Fibroblast of lung (primary cell): ENCODE measurements around the gene TUBB. TPM values are rescaled to one million over a fixed set of nuclear protein-coding genes. Genes with fewer than 3 reads are reported as not detected.

ENCODE experiments used
- DNase-seq, 2 donors: peaks; one replicate each; pipeline versions ENCODE4 v3.0.0 to v3.0.0-alpha.2; 2010; ENCODE audit warnings: low read depth in 2 of 2
- H2AFZ ChIP-seq: 2 replicates; pipeline ENCODE4 v1.5.1; 2012; ENCODE audit warnings: low read length, control low read depth, inconsistent platforms
- H3K27ac ChIP-seq: 2 replicates; pipeline ENCODE4 v1.5.1; 2011; ENCODE audit warnings: low read length, control low read depth; ENCODE audit not compliant: insufficient read depth
- H3K27me3 ChIP-seq: 2 replicates; pipeline ENCODE4 v1.5.1; 2011; ENCODE audit warnings: mild to moderate bottlenecking, low read length; ENCODE audit not compliant: control insufficient read depth, insufficient read depth
- H3K36me3 ChIP-seq: 2 replicates; pipeline ENCODE4 v1.5.1; 2011; ENCODE audit warnings: low read length; ENCODE audit not compliant: control insufficient read depth, insufficient read depth
- H3K4me1 ChIP-seq: 2 replicates; pipeline ENCODE4 v1.5.1; 2011; ENCODE audit warnings: low read length; ENCODE audit not compliant: control insufficient read depth, insufficient read depth; ENCODE audit errors: extremely low read depth
- H3K4me2 ChIP-seq: 2 replicates; pipeline ENCODE4 v1.5.1; 2011; ENCODE audit warnings: low read length, control low read depth; ENCODE audit not compliant: insufficient read depth; ENCODE audit errors: extremely low read depth
- H3K4me3 ChIP-seq, 4 experiments: fragments of 200-600 bp in 1 of 4; sonication (generic) in 1 of 4; replicated peaks in 1 of 4; 2 replicates each; pipeline ENCODE4 v1.5.1; 2011 to 2016; ENCODE audit warnings: low read length in 4 of 4, low read depth in 3 of 4, mild to moderate bottlenecking in 3 of 4, control low read depth in 2 of 4, inconsistent platforms in 1 of 4, mixed read lengths in 1 of 4; ENCODE audit not compliant: insufficient read depth in 1 of 4; ENCODE audit errors: control extremely low read depth in 1 of 4
- H3K79me2 ChIP-seq: 2 replicates; pipeline ENCODE4 v1.5.1; 2012; ENCODE audit warnings: mild to moderate bottlenecking, low read length, inconsistent platforms; ENCODE audit not compliant: control insufficient read depth, insufficient read depth
- H3K9ac ChIP-seq: 2 replicates; pipeline ENCODE4 v1.5.1; 2011; ENCODE audit warnings: mild to moderate bottlenecking, low read length, control low read depth; ENCODE audit not compliant: insufficient read depth
- H3K9me3 ChIP-seq: 2 replicates; pipeline ENCODE4 v1.5.1; 2012; ENCODE audit warnings: low read depth, low read length; ENCODE audit not compliant: control insufficient read depth, insufficient read depth
- H4K20me1 ChIP-seq: 2 replicates; pipeline ENCODE4 v1.5.1; 2011; ENCODE audit warnings: low read length; ENCODE audit not compliant: control insufficient read depth, insufficient read depth; ENCODE audit errors: extremely low read depth
- CTCF ChIP-seq, 2 donors: IDR thresholded peaks in 1 of 2; conservative IDR thresholded peaks in 1 of 2; 1 replicate in 1 of 2; 2 replicates in 1 of 2; pipeline ENCODE4 v1.5.1; 2011 to 2012; ENCODE audit warnings: low read length in 2 of 2, control low read depth in 1 of 2, inconsistent platforms in 1 of 2, low read depth in 1 of 2, mild to moderate bottlenecking in 1 of 2
- EZH2 ChIP-seq: IDR thresholded peaks from 2 replicates; pipeline ENCODE4 v1.5.1; 2012; ENCODE audit warnings: low read length, control low read depth, mild to moderate bottlenecking; ENCODE audit errors: missing control alignments
- polyA plus RNA-seq, 2 donors: library from polyadenylated mRNA; depleted of rRNA in 1 of 2; stranded (reverse) in 1 of 2; unstranded in 1 of 2; fragments of >200 nt; gene quantifications; 2 replicates each; pipeline ENCODE4 v1.2.1, GENCODE V29; 2011 to 2012; ENCODE audit warnings: missing spikeins in 1 of 2
- total RNA-seq: library from RNA; depleted of rRNA; stranded (reverse); fragments of >200 nt; gene quantifications from 2 replicates; pipeline ENCODE4 v1.2.1, GENCODE V29; 2014

Gene TUBB
- total and polyA plus RNA-seq, 2 donors (not counting 1 experiment from before 2014, with no cell fraction given), result 551 to 1,493 TPM

- peaks cover 83% of the 10 kb centered on the region for H3K79me2 ChIP-seq
- DNase-seq, result peak in 1 of 2 donors; percentile 66
- H3K4me2 ChIP-seq, result peak within 1 kb of the TSS; percentile 100
- peak within 1 kb of the TSS; percentile 80 to 95 (median 92) for H3K4me3 ChIP-seq
- H3K27ac ChIP-seq, result peak within 1 kb of the TSS; percentile 99
- H3K9ac ChIP-seq, result peak within 1 kb of the TSS; percentile 97
- no peaks in the 10 kb centered on the region for H4K20me1 ChIP-seq
- H3K36me3 ChIP-seq, result peaks cover 10% of the 10 kb centered on the region
- H3K27me3 ChIP-seq, result no peaks in the 10 kb centered on the region
- H3K4me1 ChIP-seq, result peaks cover 24% of the 10 kb centered on the region
- TF ChIP-seq CTCF (conservative IDR thresholded peaks at IDR 0.05 in 1 of 2, IDR thresholded peaks at IDR 0.05 in 1 of 2; ENCODE audit: low read depth in 1 of 2, low read length in 2 of 2) (no peak), EZH2 (no peak)
- no peak within 1 kb of the TSS for H2AFZ ChIP-seq
- no peaks in the 10 kb centered on the region for H3K9me3 ChIP-seq
Measured at GRCh38 chr6:30686009-30686907, 33.9 kb upstream of the TUBB start, which contains the start of gene PPP1R18. Gene PPP1R18 (minus strand): TSS chr6:30686645. CDS start chr6:30686018, 627 bp downstream.

- Histone ChIP-seq H2AFZ (no peak overlapping the region), H3K4me2 (peak overlapping the region; percentile 100), H3K79me2 (peaks cover 75% of the 10 kb centered on the region)
Measured at GRCh38 chr6:30686908-30687658, 33.1 kb upstream of the TUBB start.

More at GRCh38 chr6:30686908-30687658, 33.1 kb upstream of the TUBB start:
- Histone ChIP-seq H3K9me3 (no peaks in the 10 kb centered on the region), H3K4me1 (peaks cover 27% of the 10 kb centered on the region), H3K9ac (peak overlapping the region; percentile 97), H3K4me3 (peak overlapping the region; percentile 79 to 95 (median 88)), H3K36me3 (peaks cover 10% of the 10 kb centered on the region), H4K20me1 (no peaks in the 10 kb centered on the region), H3K27ac (peak overlapping the region; percentile 99), H3K27me3 (no peaks in the 10 kb centered on the region)
- peak; percentile 97 to 98 for DNase-seq
- TF ChIP-seq CTCF (conservative IDR thresholded peaks at IDR 0.05 in 1 of 2, IDR thresholded peaks at IDR 0.05 in 1 of 2; ENCODE audit: low read depth in 1 of 2, low read length in 2 of 2) (no peak), EZH2 (no peak)
